22Rv1 (cell line): Measurements from ENCODE around the gene GPHN.

ENCODE experiments used
- CTCF ChIP-seq: fragments of 450-650 bp; IDR thresholded peaks from 2 replicates; pipeline ENCODE4 v1.5.1; 2017; ENCODE audit warnings: mild to moderate bottlenecking
- ZFX ChIP-seq: fragments of 450-650 bp; IDR thresholded peaks from 2 replicates; pipeline ENCODE4 v1.6.1; 2017; ENCODE audit warnings: antibody characterized with exemption, borderline replicate concordance

- no peak for TF ChIP-seq CTCF
- TF ChIP-seq ZFX = no peak
These were observed 1.1 kb downstream of the GPHN start for GRCh38 chr14:66508846-66509621.
